Peyer's patch (tissue), 4 donors: ENCODE results near the gene RAD51B. TPM values are rescaled to one million over a fixed set of nuclear protein-coding genes. Genes with fewer than 3 reads are reported as not detected.

Experiments
- DNase-seq, 3 donors: peaks; one replicate each; pipeline ENCODE4 v3.0.0-alpha.2; 2017 to 2019
- H3K27ac ChIP-seq, 4 donors: fragments of 200-600 bp; sonication (generic); one replicate each; pipeline ENCODE4 v1.5.1; 2016 to 2019
- H3K27me3 ChIP-seq, 2 donors: fragments of 200-600 bp; sonication (generic); one replicate each; pipeline ENCODE4 v1.5.1; 2019
- H3K36me3 ChIP-seq, 3 donors: fragments of 200-600 bp; sonication (generic); one replicate each; pipeline ENCODE4 v1.5.1; 2016 to 2019
- H3K4me1 ChIP-seq, 4 donors: fragments of 200-600 bp; sonication (generic); one replicate each; pipeline ENCODE4 v1.5.1; 2016 to 2019
- H3K4me3 ChIP-seq, 4 donors: fragments of 200-600 bp; sonication (generic); 1 replicate in 3 of 4; 2 replicates in 1 of 4; pipeline ENCODE4 v1.5.1; 2016 to 2019; ENCODE audit warnings: mild to moderate bottlenecking in 1 of 4
- H3K9me3 ChIP-seq, 4 donors: fragments of 200-600 bp; sonication (generic); one replicate each; pipeline ENCODE4 v1.5.1; 2016 to 2019; ENCODE audit warnings: mild to moderate bottlenecking in 1 of 4
- POLR2A ChIP-seq, 2 donors: fragments of 450-650 bp; IDR thresholded peaks; one replicate each; pipeline ENCODE4 v1.5.1; 2017; ENCODE audit warnings: antibody characterized with exemption in 2 of 2, mild to moderate bottlenecking in 2 of 2, moderate library complexity in 2 of 2
- total RNA-seq, 4 donors: library from RNA; depleted of rRNA; stranded (reverse); fragments of >200 nt; gene quantifications; one replicate each; pipeline ENCODE4 v1.1.0, GENCODE V29; 2016
- TF ChIP-seq, protein P1 (sequence below), 6 experiments: fragments of 450-650 bp in 4 of 6; fragments of 200-600 bp in 2 of 6; sonication (generic) in 1 of 6; IDR thresholded peaks; one replicate each; pipeline ENCODE4 v1.5.1; 2017 to 2019; ENCODE audit warnings: antibody characterized with exemption in 6 of 6, mild to moderate bottlenecking in 3 of 6, moderate library complexity in 1 of 6

Gene RAD51B
- total RNA-seq, 4 donors from 2014 or later: 12.6 to 103 (median 33.1) TPM

DNA sequence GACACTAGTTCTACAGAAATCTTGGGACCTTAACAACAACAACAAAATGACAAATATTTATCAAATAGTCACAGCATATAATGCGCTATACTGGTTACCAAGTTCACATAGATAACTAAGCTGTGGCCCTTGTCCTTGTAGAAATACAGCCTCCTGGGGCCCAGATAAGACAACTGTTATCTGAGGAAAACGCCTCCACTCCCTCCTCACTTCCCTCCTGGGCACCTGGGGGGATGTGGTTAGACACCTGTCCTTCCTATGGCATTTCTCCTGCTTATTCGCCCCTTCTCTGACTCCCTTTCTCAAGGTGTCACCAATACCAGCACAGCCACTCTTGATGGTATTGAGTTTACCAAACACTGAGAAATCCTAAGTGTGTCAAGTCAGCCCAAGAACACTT, 419.4 kb downstream of the RAD51B start:
- Histone ChIP-seq H3K36me3 (no peaks in the 10 kb centered on the region), H3K4me3 (no peak overlapping the region), H3K9me3 (no peaks in the 10 kb centered on the region), H3K27me3 (no peaks in the 10 kb centered on the region), H3K27ac (peak overlapping the region in 3 of 4 donors; percentile 52 to 84 (median 64)), H3K4me1 (peaks cover 0 to 65% (median 2%) of the 10 kb centered on the region in 4 donors)
- TF ChIP-seq, protein P1, sequence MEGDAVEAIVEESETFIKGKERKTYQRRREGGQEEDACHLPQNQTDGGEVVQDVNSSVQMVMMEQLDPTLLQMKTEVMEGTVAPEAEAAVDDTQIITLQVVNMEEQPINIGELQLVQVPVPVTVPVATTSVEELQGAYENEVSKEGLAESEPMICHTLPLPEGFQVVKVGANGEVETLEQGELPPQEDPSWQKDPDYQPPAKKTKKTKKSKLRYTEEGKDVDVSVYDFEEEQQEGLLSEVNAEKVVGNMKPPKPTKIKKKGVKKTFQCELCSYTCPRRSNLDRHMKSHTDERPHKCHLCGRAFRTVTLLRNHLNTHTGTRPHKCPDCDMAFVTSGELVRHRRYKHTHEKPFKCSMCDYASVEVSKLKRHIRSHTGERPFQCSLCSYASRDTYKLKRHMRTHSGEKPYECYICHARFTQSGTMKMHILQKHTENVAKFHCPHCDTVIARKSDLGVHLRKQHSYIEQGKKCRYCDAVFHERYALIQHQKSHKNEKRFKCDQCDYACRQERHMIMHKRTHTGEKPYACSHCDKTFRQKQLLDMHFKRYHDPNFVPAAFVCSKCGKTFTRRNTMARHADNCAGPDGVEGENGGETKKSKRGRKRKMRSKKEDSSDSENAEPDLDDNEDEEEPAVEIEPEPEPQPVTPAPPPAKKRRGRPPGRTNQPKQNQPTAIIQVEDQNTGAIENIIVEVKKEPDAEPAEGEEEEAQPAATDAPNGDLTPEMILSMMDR (IDR thresholded peaks at IDR 0.05): no peak
- TF ChIP-seq POLR2A (IDR thresholded peaks at IDR 0.05): no peak
- DNase-seq: no peak

DNA sequence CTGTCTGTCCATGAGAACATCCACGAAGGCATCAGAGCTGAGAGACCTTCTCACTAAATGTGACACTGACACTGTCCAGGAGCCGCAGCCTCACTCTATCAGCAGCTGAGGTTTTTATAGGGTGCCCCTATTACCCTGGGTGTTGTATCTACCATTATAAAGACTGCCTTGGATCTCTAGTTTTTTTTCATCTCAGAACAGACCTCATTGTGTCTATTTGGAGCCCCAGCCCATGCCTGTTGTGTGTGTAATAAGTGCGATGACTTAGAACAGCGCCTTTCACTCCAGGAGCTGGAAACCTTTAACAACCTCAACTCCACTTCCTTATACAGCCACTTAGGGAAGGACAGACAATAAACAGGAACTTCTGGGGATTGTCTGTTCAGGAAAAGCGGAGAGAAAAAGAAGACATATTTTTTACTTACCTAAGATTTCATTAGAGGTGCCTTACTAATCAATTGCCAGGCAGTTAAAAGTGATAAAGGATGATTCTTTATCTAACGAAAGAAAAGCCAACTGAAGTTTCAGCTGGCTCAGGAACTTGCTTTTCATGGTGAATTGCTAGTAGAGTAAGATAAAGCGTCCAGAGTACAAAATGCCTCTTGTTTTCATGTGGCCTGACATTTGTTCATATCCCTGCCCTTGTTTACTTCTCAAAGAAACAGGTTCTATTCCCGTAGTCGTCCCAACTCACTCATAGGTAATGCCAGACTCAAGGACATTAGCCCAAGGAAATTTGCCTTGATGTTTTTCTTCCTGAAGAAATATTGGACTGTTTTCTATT, 420.6 kb downstream of the RAD51B start:
- peak overlapping the region in 1 of 4 donors; percentile 11 for H3K4me3 ChIP-seq
- H3K27ac ChIP-seq: peak overlapping the region in 3 of 4 donors; percentile 52 to 84 (median 82)
- no peaks in the 10 kb centered on the region for H3K27me3 ChIP-seq
- H3K36me3 ChIP-seq: no peaks in the 10 kb centered on the region
- no peaks in the 10 kb centered on the region for H3K9me3 ChIP-seq
- H3K4me1 ChIP-seq: peaks cover 0 to 74% (median 2%) of the 10 kb centered on the region in 4 donors
- DNase-seq: no peak
- TF ChIP-seq, protein P1 (IDR thresholded peaks at IDR 0.05): no peak
- peak in 1 of 2 donors; percentile 40 for TF ChIP-seq POLR2A (IDR thresholded peaks at IDR 0.05)

DNA sequence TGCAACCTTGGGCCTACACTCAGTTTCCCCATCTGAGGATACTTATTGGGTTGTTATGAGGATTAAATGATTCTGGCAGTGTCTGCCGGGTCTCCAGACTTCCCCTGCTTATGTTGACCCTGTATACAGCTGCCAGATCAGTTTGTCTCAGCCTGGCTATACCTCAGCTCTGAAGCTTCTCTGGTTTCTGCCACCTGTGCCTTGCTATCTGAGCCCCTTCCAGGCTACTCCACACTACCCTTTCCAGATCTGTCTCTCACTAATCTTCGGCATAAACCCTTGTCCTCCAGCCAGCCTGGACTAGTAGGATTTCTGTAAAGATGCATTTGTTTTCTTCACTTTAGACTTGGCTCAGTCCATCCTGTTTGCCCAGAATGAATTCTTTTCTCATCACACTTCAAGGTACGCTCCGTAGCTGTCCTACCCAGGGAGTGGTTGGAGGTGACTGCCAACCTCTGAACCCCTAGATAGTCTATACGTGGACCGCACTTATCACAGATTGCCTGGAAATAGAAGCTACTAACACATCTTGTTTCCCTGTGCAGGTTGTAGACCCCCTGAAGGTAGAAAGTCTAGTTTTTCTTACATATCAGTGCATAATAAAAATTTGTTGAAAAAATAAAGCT, 422.4 kb downstream of the RAD51B start:
- TF ChIP-seq, protein P1 (IDR thresholded peaks at IDR 0.05): no peak
- TF ChIP-seq POLR2A (IDR thresholded peaks at IDR 0.05): no peak
- H3K9me3 ChIP-seq: no peaks in the 10 kb centered on the region
- peak in 1 of 3 donors; percentile 67 for DNase-seq
- H3K4me3 ChIP-seq: peak overlapping the region in 1 of 4 donors; percentile 5
- no peaks in the 10 kb centered on the region for H3K27me3 ChIP-seq
- H3K36me3 ChIP-seq: no peaks in the 10 kb centered on the region
- peak overlapping the region in 3 of 4 donors; percentile 48 to 84 (median 82) for H3K27ac ChIP-seq
- H3K4me1 ChIP-seq: peaks cover 0 to 81% (median 2%) of the 10 kb centered on the region in 4 donors

DNA sequence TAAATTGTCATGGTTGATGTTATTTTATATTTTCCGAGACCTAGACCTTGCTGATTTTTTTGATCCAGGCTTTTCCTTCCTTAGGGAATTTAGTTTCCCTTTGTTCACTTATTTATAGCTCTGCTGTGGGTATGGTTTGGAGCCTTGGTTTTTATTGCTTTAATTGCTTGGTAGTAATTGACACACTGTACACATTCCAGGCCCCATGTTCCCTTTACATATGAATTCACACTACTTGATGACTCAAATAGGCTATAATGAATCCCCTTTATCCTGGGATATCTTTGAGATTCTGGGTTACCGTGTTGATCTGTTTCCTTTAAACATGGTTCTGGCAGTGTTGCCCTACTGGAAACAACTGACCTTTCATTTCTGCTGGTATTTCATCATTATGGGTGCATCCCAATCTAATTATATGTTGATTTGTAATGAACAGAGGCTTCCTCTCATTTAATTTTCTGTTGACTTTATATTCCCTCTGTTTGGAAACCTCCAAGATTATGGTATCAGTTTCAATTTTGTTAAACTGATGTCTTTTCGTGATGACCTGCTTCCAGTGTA, 424.0 kb downstream of the RAD51B start:
- Histone ChIP-seq H3K36me3 (no peaks in the 10 kb centered on the region), H3K27ac (peak overlapping the region in 3 of 4 donors; percentile 9 to 84 (median 76)), H3K9me3 (no peaks in the 10 kb centered on the region), H3K27me3 (no peaks in the 10 kb centered on the region), H3K4me3 (no peak overlapping the region), H3K4me1 (peaks cover 0 to 89% (median 5%) of the 10 kb centered on the region in 4 donors)
- TF ChIP-seq POLR2A (IDR thresholded peaks at IDR 0.05): no peak
- TF ChIP-seq, protein P1 (IDR thresholded peaks at IDR 0.05): no peak
- DNase-seq: no peak

- Histone ChIP-seq H3K9me3 (no peaks in the 10 kb centered on the region), H3K4me1 (peaks cover 0 to 84% (median 5%) of the 10 kb centered on the region in 4 donors), H3K27me3 (no peaks in the 10 kb centered on the region), H3K36me3 (no peaks in the 10 kb centered on the region), H3K27ac (peak overlapping the region in 3 of 4 donors; percentile 13 to 84 (median 76)), H3K4me3 (no peak overlapping the region)
- no peak for DNase-seq
- TF ChIP-seq POLR2A (IDR thresholded peaks at IDR 0.05): no peak
- TF ChIP-seq, protein P1 (IDR thresholded peaks at IDR 0.05): no peak
Observed at GRCh38 chr14:68244262-68244980, 424.8 kb downstream of the RAD51B start.
